Pancreas (tissue), 10 donors: ENCODE results near the gene TIGD3. TPM values are rescaled to one million over a fixed set of nuclear protein-coding genes. Genes with fewer than 3 reads are reported as not detected.

ENCODE experiments used
- ATAC-seq, 4 donors: fragments of 200-7000 bp; cut with Tn5 transposase; one replicate each; pipeline versions ENCODE4 v1.8.0 to v1.9.1; 2020; ENCODE audit warnings: mild to moderate bottlenecking in 4 of 4, moderate library complexity in 4 of 4
- DNase-seq, 6 donors: peaks; one replicate each; pipeline ENCODE4 v3.0.0-alpha.2; 2020
- FAIRE-seq: peaks from 2 replicates; lab custom pipeline; 2012; peaks lifted over from hg19 to GRCh38; lab: Jason Lieb, UNC
- H3K27ac ChIP-seq, 4 donors: fragments of 200-600 bp; sonication (generic); 1 replicate in 3 of 4; 2 replicates in 1 of 4; pipeline versions ENCODE4 v1.5.0 to v1.8.0; 2020
- H3K27me3 ChIP-seq, 4 donors: fragments of 200-600 bp; one replicate each; pipeline ENCODE4 v1.8.0; 2021
- H3K36me3 ChIP-seq, 3 donors: fragments of 200-600 bp; sonication (generic) in 1 of 3; one replicate each; pipeline versions ENCODE4 v1.5.0 to v1.8.0; 2020 to 2021
- H3K4me1 ChIP-seq, 3 donors: fragments of 200-600 bp; one replicate each; pipeline ENCODE4 v1.8.0; 2021
- H3K4me3 ChIP-seq, 4 donors: fragments of 200-600 bp; sonication (generic) in 2 of 4; one replicate each; pipeline versions ENCODE4 v1.5.0 to v1.8.0; 2020 to 2021
- H3K9me3 ChIP-seq, 4 donors: fragments of 200-600 bp; one replicate each; pipeline ENCODE4 v1.8.0; 2021
- WGBS, 2 donors: extraction: QIAGEN DNeasy Blood & Tissue Kit; methylation state at CpG; one replicate each; pipeline ENCODE4 v1.1.7; 2013; 5-methylcytosine and 5-hydroxymethylcytosine counted together
- intact Hi-C, 3 donors: fragments of 100-400 bp; cut with DNase I; formaldehyde crosslinking; loops; one replicate each; pipeline versions ENCODE4 v1.11.1 to v1.14.2; 2022
- polyA plus RNA-seq, 2 donors: library from polyadenylated mRNA; stranded (reverse); fragments of 200-250 nt; gene quantifications; one replicate each; pipeline ENCODE4 v1.2.3, GENCODE V29; 2013
- total RNA-seq, 6 donors: library from RNA; stranded (reverse); fragmentation: NEBNext Ultra II Directional in 4 of 6; extraction: Animal tissue kit (Norgen Biotek cat#: 25700) in 4 of 6; gene quantifications; one replicate each; pipeline versions ENCODE4 v1.2.1 to v1.2.4, GENCODE V29; 2021 to 2023
- TF ChIP-seq, protein P1 (sequence below), 4 donors: fragments of 200-600 bp; sonication (generic) in 3 of 4; IDR thresholded peaks; one replicate each; pipeline versions ENCODE4 v1.5.0 to v1.8.0; 2021; ENCODE audit warnings: antibody characterized with exemption in 4 of 4
- donor health status: healthy with polysubstance abuse.
- donor health status: DM: no; HTN: no; CAD: no; lungs with moderate emphysema.
- donor health status: DM: no; HTN: no; CAD: no.
- donor health status: control.
- donor health status: control.
- donor health status: Bipolar disorder and iron deficiency.
- donor health status: DM: yes; HTN: yes; CAD: no.
- donor health status: DM: no; HTN: no; CAD: no.
- donor health status: DM: no; HTN: no; CAD: no.
- donor health status: DM: yes; HTN: yes; CAD: no.

Gene TIGD3
- total and polyA plus RNA-seq, 8 donors: 0.06 to 0.68 (median 0.15) TPM; not detected in 2

DNA sequence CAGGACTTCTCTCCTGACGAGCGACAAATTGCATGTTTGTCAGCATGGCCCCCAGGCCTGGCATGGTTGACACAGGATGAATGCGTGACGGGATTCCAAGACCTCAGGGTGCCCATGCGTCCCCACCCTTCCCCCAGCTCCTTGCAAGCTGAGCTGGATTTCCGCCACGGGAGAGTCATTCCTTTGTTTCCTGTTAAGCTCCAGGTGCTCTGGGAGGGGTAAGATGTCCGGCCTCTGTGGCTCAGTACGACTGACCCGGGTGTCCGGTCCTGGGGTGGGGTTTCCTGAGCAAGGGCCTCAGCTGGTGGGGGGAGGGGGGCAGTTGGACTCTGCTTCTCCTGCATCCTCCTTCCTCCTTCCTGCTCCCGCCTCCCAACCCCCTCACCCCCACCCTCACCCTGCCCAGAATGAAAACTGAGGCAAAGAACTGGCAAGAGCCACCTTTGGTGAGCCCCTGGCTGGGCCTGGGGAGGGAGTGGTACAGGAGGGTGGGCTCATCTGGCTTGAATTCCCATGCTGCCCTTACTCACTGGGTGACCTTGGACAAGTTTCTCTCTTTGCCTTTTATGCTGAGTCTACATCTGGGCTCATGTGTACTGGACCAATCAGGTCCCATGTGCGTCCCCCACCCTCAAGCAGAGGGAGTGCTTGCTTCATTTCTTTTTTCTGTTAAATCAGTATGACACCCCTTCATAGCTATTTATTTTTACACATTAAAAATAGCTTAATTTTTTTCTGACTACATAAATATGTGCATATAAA lies 37.3 kb upstream of the TIGD3 start:
- peaks cover 0 to 18% (median 3%) of the 10 kb centered on the region in 3 donors for H3K4me1 ChIP-seq
- intact Hi-C loops: loop anchor here in 2 of 3 donors (2.0 to 5.0 kb wide), 2 partner anchors 40 to 42 kb away; no protein-coding TSS in a partner anchor
- H3K27ac ChIP-seq: peak overlapping the region in 2 of 4 donors; percentile 3 to 13
- no peaks in the 10 kb centered on the region for H3K27me3 ChIP-seq
- peak in 2 of 4 donors; percentile 1 to 2 for ATAC-seq
- H3K4me3 ChIP-seq: peak overlapping the region in 1 of 4 donors; percentile 92
- TF ChIP-seq, protein P1, sequence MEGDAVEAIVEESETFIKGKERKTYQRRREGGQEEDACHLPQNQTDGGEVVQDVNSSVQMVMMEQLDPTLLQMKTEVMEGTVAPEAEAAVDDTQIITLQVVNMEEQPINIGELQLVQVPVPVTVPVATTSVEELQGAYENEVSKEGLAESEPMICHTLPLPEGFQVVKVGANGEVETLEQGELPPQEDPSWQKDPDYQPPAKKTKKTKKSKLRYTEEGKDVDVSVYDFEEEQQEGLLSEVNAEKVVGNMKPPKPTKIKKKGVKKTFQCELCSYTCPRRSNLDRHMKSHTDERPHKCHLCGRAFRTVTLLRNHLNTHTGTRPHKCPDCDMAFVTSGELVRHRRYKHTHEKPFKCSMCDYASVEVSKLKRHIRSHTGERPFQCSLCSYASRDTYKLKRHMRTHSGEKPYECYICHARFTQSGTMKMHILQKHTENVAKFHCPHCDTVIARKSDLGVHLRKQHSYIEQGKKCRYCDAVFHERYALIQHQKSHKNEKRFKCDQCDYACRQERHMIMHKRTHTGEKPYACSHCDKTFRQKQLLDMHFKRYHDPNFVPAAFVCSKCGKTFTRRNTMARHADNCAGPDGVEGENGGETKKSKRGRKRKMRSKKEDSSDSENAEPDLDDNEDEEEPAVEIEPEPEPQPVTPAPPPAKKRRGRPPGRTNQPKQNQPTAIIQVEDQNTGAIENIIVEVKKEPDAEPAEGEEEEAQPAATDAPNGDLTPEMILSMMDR (IDR thresholded peaks at IDR 0.05): no peak
- peaks cover 0 to 3% (median 0%) of the 10 kb centered on the region in 3 donors for H3K36me3 ChIP-seq
- peak in 4 of 6 donors; percentile 30 to 54 (median 41) for DNase-seq
- no peaks in the 10 kb centered on the region for H3K9me3 ChIP-seq
- FAIRE-seq: no peak
- 54 to 58% methylated on average over 12 to 13 of the region's 13 CpGs for WGBS, 2 donors

DNA sequence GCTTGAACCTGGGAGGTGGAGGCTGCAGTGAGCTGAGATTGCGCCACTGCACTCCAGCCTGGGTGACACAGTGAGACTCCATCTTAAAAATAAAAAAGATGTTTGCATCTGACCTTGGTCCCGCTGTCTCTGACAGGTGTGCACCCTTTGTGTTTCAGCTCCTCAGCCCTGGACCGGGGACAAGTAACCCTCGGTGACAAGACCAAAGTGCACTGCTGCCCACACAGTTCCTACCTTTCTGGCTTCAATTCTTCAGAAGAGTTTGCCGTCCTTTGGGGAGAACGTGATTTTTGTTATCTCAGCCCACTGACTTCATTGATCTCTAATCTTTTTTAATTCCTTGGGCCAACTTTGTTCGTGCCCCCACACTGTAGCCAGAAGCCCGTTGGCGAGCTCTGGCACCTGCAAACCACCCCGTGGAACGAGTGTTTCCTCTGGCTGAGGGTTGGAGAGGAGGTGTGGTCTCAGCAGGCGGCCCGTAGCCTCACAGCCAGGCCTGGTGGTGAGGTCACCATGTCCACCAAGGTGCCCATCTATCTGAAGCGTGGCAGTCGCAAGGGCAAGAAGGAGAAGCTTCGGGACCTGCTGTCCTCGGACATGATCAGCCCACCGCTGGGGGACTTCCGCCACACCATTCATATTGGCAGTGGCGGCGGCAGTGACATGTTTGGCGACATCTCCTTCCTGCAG lies 34.0 kb upstream of the TIGD3 start:
- Histone ChIP-seq H3K27me3 (no peaks in the 10 kb centered on the region), H3K27ac (no peak overlapping the region), H3K9me3 (no peaks in the 10 kb centered on the region), H3K4me3 (no peak overlapping the region), H3K4me1 (peaks cover 0 to 10% (median 3%) of the 10 kb centered on the region in 3 donors), H3K36me3 (peaks cover 0 to 3% (median 0%) of the 10 kb centered on the region in 3 donors)
- intact Hi-C loops: loop anchor here in 1 of 3 donors (10.0 kb wide), 1 partner anchor 96 kb away; no protein-coding TSS in a partner anchor
- DNase-seq: peak in 1 of 6 donors; percentile 1
- TF ChIP-seq, protein P1 (IDR thresholded peaks at IDR 0.05): no peak
- 79 to 81% methylated on average over 22 of the region's 22 CpGs for WGBS, 2 donors
- no peak for FAIRE-seq
- no peak for ATAC-seq

DNA sequence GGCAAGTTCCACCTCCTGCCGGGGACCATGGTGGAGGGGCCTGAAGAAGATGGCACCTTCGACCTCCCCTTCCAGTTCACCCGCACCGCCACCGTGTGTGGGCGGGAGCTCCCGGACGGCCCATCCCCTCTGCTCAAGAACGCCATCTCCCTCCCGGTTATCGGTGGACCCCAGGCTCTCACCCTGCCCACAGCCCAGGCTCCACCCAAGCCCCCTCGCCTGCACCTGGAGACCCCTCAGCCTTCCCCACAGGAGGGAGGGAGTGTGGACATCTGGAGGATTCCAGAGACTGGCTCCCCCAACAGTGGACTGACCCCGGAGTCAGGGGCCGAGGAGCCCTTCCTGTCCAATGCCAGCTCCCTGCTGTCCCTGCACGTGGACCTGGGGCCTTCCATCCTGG lies 33.5 kb upstream of the TIGD3 start:
- Histone ChIP-seq H3K4me1 (peaks cover 0 to 8% (median 0%) of the 10 kb centered on the region in 3 donors), H3K27ac (no peak overlapping the region), H3K9me3 (no peaks in the 10 kb centered on the region), H3K36me3 (peaks cover 0 to 3% (median 0%) of the 10 kb centered on the region in 3 donors), H3K4me3 (no peak overlapping the region), H3K27me3 (no peaks in the 10 kb centered on the region)
- 87 to 88% methylated on average over 15 of the region's 15 CpGs for WGBS, 2 donors
- no peak for FAIRE-seq
- intact Hi-C loops: loop anchor here in 1 of 3 donors (10.0 kb wide), 1 partner anchor 96 kb away; no protein-coding TSS in a partner anchor
- DNase-seq: peak in 1 of 6 donors; percentile 25
- no peak for ATAC-seq
- TF ChIP-seq, protein P1 (IDR thresholded peaks at IDR 0.05): no peak

DNA sequence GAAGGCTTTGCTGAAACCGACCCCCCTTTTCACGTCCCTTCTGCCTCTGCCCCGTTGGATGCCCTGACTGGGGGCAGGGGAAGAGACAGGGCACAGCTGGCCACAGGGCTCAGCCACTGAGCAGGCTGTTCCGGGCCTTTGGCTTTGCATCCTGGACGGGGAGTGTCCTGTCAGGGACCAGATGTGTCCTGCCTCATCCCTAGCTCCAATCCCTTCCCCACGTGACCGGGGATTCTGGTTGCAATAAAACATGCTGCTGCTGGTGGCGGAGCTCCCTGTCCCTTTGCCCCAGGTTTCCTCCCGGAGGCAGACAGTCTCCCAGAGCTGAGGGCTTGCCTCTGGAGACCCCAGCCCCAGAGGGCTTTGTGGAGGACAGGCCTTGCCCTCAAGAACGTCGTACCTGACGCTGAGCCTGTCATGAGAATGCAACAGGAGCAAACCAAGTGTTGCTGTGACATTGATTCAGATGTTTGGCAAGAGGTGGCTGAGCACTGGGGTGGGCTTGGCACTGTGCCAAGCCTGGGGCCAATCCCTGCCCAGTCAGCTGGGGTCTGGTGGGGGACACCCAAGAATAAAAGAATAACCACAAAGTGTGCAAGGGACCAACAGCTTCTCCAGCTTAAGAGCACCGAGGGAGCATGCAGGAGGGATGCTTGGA lies 32.6 kb upstream of the TIGD3 start:
- FAIRE-seq (no peak), DNase-seq (peak in 1 of 6 donors; percentile 17), ATAC-seq (no peak)
- Histone ChIP-seq H3K27me3 (no peaks in the 10 kb centered on the region), H3K4me3 (no peak overlapping the region), H3K27ac (no peak overlapping the region), H3K36me3 (peaks cover 0 to 3% (median 0%) of the 10 kb centered on the region in 3 donors), H3K9me3 (no peaks in the 10 kb centered on the region), H3K4me1 (peaks cover 0 to 6% (median 0%) of the 10 kb centered on the region in 3 donors)
- TF ChIP-seq, protein P1 (IDR thresholded peaks at IDR 0.05): no peak
- 74 to 75% methylated on average over 13 of the region's 13 CpGs for WGBS, 2 donors
- intact Hi-C loops: loop anchor here in 1 of 3 donors (10.0 kb wide), 1 partner anchor 97 kb away; no protein-coding TSS in a partner anchor
